Measurements from ENCODE around the gene TXNRD2.
"Not testable (repeated sequence)": the region's sequence is repeated elsewhere in the genome, so short reads cannot be mapped to it uniquely, and the experiment has no call there.

TXNRD2 gene

DNA sequence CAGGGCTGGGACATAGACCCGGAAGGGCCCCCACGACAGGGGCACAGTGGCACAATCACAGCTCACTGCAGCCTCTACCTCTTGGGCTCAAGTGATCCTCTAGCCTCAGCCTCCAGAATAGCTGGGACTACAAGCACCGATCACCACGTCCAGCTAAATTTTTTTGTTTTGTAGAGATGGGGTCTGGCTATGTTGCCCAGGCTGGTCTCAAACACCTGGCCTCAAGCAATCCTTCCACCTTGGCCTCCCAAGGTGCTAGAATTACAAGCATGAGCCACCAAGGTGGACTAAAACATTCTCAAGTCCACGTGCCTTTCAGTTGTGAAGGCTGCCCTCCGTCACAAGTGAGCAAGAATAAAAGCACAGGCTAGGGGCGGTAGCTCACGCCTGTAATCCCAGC lies 10.1 kb downstream of the TXNRD2 start:
- peaks cover 6% of the 10 kb centered on the region in 2 experiments for H3K4me1 ChIP-seq (ENCODE audit: control insufficient read depth in 1 of 2, insufficient read depth in 1 of 2, low read depth in 1 of 2, low read length in 1 of 2)
- H3K36me3 ChIP-seq = peaks cover 13% of the 10 kb centered on the region
- TF ChIP-seq, protein P1, sequence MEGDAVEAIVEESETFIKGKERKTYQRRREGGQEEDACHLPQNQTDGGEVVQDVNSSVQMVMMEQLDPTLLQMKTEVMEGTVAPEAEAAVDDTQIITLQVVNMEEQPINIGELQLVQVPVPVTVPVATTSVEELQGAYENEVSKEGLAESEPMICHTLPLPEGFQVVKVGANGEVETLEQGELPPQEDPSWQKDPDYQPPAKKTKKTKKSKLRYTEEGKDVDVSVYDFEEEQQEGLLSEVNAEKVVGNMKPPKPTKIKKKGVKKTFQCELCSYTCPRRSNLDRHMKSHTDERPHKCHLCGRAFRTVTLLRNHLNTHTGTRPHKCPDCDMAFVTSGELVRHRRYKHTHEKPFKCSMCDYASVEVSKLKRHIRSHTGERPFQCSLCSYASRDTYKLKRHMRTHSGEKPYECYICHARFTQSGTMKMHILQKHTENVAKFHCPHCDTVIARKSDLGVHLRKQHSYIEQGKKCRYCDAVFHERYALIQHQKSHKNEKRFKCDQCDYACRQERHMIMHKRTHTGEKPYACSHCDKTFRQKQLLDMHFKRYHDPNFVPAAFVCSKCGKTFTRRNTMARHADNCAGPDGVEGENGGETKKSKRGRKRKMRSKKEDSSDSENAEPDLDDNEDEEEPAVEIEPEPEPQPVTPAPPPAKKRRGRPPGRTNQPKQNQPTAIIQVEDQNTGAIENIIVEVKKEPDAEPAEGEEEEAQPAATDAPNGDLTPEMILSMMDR (IDR thresholded peaks at IDR 0.05) = no peak
- no peak overlapping the region for H3K27ac ChIP-seq
- no peaks in the 10 kb centered on the region for H3K27me3 ChIP-seq
- H3K9me3 ChIP-seq = no peaks in the 10 kb centered on the region
- H3K4me3 ChIP-seq (ENCODE audit: low read depth in 1 of 2, low read length in 1 of 2) = no peak overlapping the region

DNA sequence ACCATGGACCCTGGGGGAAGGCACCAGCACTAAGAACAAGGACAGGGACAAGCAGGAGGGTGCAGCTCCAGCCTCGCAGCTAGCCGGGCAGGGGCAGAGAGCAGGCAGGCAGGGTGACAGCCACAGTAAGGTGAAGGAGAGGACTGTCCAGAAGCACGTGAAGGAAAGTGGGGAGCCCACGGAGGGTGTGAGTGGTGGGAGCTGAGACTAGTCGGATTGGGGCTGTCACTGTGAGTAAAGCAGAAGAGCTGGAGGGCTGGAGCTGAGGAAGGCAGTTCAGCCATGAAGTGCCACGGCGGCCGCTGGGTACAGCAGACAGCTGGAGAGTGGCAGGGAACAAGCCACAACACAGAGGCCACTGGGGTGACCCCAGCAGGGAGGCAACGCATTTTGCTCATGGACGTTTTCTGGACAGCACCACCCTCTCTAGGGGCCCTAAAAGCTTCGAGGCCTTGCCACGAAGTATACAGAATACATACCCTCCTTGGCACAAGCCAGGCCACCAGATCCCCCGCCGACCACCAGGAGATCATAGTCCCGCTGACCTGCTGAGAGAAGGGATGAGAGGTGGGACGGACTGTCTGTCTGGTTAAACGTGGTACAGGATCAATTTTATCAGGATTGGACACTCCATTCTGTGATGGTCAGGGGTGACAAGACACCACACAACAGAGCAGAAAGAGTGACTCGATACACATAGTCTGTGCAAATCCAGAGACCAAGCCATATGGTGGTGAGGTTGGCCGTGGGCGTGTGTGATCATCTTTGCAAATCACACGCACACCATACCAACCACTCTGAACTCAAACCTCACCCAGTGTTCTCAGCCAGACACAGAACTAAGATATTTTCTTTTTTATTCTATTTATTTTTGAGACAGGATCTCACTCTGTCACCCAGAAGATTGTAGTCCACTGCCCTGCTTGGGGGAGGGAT lies 10.8 kb downstream of the TXNRD2 start:
- Histone ChIP-seq H3K36me3 (peaks cover 13% of the 10 kb centered on the region), H3K4me3 (ENCODE audit: low read depth in 1 of 2, low read length in 1 of 2) (no peak overlapping the region), H3K27ac (no peak overlapping the region), H3K4me1 (ENCODE audit: control insufficient read depth in 1 of 2, insufficient read depth in 1 of 2, low read depth in 1 of 2, low read length in 1 of 2) (peaks cover 6% of the 10 kb centered on the region in 2 experiments), H3K27me3 (no peaks in the 10 kb centered on the region), H3K9me3 (no peaks in the 10 kb centered on the region)
- TF ChIP-seq, protein P1 (IDR thresholded peaks at IDR 0.05) = no peak

DNA sequence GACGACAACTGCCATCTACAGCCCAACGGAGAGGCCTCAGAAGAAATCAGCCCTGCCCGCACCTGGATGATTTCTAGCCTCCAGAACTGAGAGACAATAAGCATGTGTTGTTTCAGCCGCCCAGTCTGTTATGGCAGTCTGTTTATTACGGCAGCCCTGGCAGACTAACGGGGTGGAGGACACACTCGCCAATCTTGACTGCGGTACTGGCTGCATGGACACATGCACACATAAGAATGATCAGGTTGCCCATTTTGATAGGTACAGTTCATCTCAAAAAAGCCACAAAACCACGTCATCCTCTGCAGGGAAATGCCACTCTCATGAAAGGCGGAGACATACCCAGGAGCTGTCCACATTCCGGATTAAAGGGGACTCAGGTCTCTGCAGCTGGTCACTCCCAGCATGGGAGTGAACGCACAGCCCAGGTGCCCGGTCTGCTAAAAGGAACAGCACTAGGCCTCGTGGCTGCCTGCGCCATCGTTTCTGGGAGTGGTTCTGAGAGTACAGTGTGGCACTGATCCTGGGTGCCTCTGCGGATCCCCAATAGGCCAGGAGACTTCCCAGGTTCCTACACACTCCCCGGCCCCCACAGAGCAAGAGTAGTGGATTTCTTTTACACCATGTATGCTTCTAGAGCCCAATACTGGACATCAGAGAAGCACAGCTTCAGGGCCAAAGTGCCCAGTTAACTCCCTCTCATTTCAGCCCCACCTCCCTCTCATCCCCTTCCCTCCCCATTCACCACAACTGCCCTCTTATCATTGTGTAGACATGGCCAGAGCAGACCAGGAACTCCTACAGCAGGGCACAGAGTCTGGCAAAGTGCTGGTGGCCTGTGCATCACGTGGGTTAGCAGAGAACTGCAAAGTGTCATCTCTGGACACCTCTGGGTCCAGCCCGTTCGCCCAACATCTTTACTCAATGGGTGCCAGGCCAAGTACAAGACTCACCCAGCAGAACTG lies 11.8 kb downstream of the TXNRD2 start:
- H3K36me3 ChIP-seq = peaks cover 13% of the 10 kb centered on the region
- no peaks in the 10 kb centered on the region for H3K27me3 ChIP-seq
- H3K4me1 ChIP-seq (ENCODE audit: control insufficient read depth in 1 of 2, insufficient read depth in 1 of 2, low read depth in 1 of 2, low read length in 1 of 2) = peaks cover 6% of the 10 kb centered on the region in 2 experiments
- H3K9me3 ChIP-seq = no peaks in the 10 kb centered on the region
- no peak overlapping the region for H3K4me3 ChIP-seq (ENCODE audit: low read depth in 1 of 2, low read length in 1 of 2)
- no peak overlapping the region for H3K27ac ChIP-seq
- TF ChIP-seq, protein P1 (IDR thresholded peaks at IDR 0.05) = no peak

DNA sequence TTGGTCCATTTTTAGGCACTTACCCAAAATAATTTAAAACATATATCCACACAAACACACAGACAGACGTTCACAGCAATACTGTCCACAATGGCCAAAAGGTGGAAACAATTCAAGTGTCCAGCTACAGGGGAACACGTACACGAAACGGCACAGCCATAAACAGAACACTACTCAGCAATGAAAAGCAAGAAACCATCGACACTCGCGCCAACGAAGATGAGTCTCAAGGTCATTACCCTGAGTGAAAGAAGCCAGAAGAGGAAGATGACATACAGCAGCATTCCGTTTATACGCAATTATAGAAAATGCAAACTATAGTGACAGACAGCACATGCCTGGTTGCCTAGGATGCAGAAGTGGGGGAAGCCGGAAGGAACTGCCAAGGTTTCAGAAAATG lies 13.4 kb downstream of the TXNRD2 start:
- no peak overlapping the region for H3K27ac ChIP-seq
- H3K9me3 ChIP-seq = no peaks in the 10 kb centered on the region
- peaks cover 18% of the 10 kb centered on the region for H3K36me3 ChIP-seq
- peaks cover 6% of the 10 kb centered on the region in 2 experiments for H3K4me1 ChIP-seq (ENCODE audit: control insufficient read depth in 1 of 2, insufficient read depth in 1 of 2, low read depth in 1 of 2, low read length in 1 of 2)
- TF ChIP-seq, protein P1 (IDR thresholded peaks at IDR 0.05) = no peak
- no peaks in the 10 kb centered on the region for H3K27me3 ChIP-seq
- no peak overlapping the region for H3K4me3 ChIP-seq (ENCODE audit: low read depth in 1 of 2, low read length in 1 of 2)

DNA sequence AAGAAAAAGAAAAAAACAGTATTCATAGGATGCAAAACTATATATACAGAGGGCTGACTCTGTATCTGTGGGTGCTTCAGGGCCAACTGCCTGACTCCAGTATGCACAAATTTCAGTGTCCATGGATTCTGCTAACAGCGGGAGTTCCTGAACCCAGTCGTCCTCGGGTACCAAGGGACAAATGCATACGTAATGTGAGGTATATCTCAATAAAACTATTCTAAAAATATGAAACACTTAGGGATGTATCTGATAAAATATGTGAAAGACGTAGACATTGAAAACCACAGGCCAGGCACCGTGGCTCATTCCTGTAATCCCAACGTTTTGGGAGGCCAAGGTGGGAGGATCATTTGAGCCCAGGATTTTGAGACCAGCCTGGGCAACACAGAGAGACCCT lies 13.9 kb downstream of the TXNRD2 start:
- Histone ChIP-seq H3K27me3 (no peaks in the 10 kb centered on the region), H3K4me3 (ENCODE audit: low read depth in 1 of 2, low read length in 1 of 2) (no peak overlapping the region), H3K36me3 (peaks cover 18% of the 10 kb centered on the region), H3K27ac (no peak overlapping the region), H3K9me3 (no peaks in the 10 kb centered on the region), H3K4me1 (ENCODE audit: control insufficient read depth in 1 of 2, insufficient read depth in 1 of 2, low read depth in 1 of 2, low read length in 1 of 2) (peaks cover 5% of the 10 kb centered on the region in 2 experiments)
- TF ChIP-seq, protein P1 (IDR thresholded peaks at IDR 0.05) = no peak

DNA sequence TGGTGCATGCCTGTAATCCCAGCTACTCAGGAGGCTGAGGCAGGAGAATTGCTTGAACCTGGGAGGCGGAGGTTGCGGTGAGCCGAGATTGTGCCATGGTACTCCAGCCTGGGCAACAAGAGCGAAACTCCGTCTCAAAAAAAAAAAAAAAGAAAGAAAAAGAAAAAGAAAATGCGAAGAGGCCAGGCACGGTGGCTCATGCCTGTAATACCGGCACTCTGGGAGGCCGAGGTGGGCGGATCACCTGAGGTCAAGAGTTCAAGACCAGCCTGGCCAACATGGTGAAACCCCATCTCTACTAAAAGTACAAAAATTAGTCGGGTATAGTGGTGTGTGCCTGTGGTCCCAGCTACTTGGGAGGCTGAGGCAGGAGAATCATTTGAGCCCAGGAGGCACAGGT lies 15.6 kb downstream of the TXNRD2 start:
- H3K27me3 ChIP-seq; H3K4me1 ChIP-seq (ENCODE audit: control insufficient read depth in 1 of 2, insufficient read depth in 1 of 2, low read depth in 1 of 2, low read length in 1 of 2): not testable (repeated sequence)

More for the DNA sequence above, 15.6 kb downstream of the TXNRD2 start:
- not testable (repeated sequence) for H3K9me3 ChIP-seq; H3K4me3 ChIP-seq (ENCODE audit: low read depth in 1 of 2, low read length in 1 of 2); H3K27ac ChIP-seq
- H3K36me3 ChIP-seq = peaks cover 18% of the 10 kb centered on the region
